Umbilical cord (tissue), 2 donors: ENCODE data around the gene RAB42. TPM values are rescaled to one million over a fixed set of nuclear protein-coding genes. Genes with fewer than 3 reads are reported as not detected.
"Not testable (repeated sequence)": the region's sequence is repeated elsewhere in the genome, so short reads cannot be mapped to it uniquely, and the experiment has no call there.

Experiments used
- DNase-seq: peaks from one replicate; pipeline ENCODE4 v3.0.0-alpha.2; 2015; ENCODE audit warnings: low spot score
- total RNA-seq: library from RNA; depleted of rRNA; stranded (reverse); fragments of >200 nt; gene quantifications from one replicate; pipeline ENCODE4 v1.2.3, GENCODE V29; 2014; ENCODE audit warnings: low replicate concordance; ENCODE audit not compliant: insufficient read depth

Gene RAB42
- total RNA-seq: 7.0 TPM

DNA sequence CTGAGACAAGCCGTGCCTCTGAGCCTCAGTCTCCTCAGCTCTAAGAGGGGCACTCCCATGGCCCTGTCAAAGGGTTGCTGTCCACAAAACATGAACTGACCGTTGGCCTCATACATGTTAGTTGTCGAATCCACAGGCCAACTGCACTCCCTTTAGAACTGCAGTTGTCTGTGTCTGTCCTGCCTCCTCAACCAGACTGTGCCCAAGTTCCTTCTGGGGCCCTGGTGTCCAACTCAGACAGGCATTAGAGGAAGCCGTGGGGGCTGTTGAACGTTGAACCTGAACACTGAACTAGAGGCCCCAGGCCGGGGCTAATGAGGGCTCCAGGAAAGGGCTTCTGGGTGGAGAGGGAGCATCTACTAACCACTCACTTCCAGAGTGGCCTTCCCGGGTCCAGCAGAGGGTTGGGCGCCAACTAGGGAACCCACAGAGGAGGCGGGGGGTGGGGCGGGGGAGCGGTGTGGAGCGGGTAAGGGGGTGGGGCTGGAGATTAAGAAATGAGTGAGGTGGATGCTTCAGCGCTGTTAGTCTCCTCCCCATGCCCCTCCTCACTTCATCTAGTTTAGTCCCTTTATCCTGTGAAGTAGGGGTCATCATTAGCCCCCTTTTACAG, at the start of gene RAB42:
TSS of gene RAB42 (plus strand) at position 558 of the 613 bp plus-strand sequence. CDS start 247 bp downstream, outside the sequence.
- peak; percentile 69 for DNase-seq

DNA sequence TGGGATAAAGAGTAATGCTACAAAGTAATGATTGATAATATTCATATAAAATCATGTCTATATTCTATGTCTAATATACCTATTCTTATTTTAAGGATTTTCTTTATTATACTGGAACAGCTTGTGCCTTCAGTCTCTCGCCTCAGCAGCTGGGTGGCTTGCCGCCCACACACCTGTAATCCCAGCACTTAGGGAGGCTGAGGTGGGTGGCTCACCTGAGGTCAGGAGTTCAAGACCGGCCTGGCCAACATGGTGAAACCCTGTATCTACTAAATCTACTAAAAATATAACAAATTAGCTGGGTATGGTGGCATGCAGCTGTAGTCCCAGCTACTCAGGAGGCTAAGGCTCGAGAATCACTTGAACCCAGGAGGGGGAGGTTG, 46.8 kb upstream of the RAB42 start:
- no peak for DNase-seq

- no peak for DNase-seq
Observed at GRCh38 chr1:28548318-28548717, 43.7 kb upstream of the RAB42 start.

GRCh38 chr1:28551381-28551780, 40.7 kb upstream of the RAB42 start:
- DNase-seq: no peak

GRCh38 chr1:28552758-28553663, 39.1 kb upstream of the RAB42 start, which contains the start of gene TRNAU1AP:
Gene TRNAU1AP, plus strand, starts transcription at chr1:28553085. Its CDS starts 26 bp downstream, at chr1:28553111.
- DNase-seq: peak; percentile 98

DNA sequence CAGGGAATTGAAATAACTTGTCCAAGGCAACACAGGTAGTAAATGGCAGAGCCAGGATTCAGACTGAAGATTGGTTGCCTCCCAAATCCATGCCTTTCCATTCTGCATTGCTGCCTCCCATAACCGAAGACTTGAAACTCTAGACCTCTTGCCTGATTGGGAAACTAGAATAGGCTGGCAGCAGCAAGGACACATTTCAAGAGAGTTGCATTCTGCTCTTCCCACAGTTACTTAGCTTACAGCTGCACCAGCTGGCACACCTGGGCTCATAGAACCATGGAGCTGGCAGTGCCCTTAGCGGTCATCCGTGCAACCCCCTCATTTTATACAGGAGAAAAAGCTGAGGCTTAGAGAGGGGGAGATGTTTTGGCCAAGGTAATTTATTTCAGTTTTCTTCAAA, 31.2 kb upstream of the RAB42 start:
- DNase-seq: no peak

- no peak for DNase-seq
Observed at GRCh38 chr1:28564310-28564709, 27.8 kb upstream of the RAB42 start.

- no peak for DNase-seq
Observed at GRCh38 chr1:28565040-28565439, 27.0 kb upstream of the RAB42 start.

DNA sequence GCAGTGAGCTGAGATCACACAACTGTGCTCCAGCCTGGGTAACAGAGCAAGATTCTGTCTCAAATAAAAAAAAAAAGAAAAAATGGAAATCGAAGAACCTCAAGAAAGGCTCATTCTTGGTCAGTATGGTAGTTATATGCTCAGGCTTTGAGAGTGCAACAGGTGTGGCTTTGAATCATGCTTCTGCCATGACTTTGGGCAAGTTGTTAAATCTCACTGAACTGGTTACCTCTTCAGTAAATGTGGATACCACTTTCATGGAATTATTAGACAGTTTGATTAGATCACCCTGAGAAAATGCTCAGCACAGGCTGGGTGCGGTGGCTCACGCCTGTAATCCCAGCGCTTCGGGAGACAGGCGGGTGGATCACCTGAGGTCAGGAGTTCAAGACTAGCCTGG, 26.3 kb upstream of the RAB42 start:
- DNase-seq: no peak

DNA sequence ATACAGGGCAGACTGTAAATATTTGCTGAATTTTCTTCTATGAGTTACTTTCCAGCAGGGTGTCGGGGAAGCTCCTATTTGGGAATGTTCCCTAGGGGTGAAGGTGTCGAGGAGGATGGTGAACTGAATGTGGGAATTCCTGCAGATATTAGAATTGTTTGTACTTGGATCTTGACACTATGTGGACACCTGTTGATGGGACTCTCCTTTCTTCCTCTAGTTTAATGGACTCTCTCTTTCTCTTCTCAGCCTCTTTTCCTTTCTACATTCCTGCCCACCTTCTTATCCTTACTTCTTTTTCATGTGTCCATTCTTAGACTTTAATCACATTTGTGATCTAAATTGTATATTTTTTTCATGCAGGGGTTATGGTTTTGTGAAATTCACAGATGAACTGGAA, 25.1 kb upstream of the RAB42 start:
- no peak for DNase-seq

- DNase-seq: no peak
Observed at GRCh38 chr1:28571911-28572310, 20.2 kb upstream of the RAB42 start.

- not testable (repeated sequence) for DNase-seq
Observed at GRCh38 chr1:28572891-28573290, 19.2 kb upstream of the RAB42 start.

DNA sequence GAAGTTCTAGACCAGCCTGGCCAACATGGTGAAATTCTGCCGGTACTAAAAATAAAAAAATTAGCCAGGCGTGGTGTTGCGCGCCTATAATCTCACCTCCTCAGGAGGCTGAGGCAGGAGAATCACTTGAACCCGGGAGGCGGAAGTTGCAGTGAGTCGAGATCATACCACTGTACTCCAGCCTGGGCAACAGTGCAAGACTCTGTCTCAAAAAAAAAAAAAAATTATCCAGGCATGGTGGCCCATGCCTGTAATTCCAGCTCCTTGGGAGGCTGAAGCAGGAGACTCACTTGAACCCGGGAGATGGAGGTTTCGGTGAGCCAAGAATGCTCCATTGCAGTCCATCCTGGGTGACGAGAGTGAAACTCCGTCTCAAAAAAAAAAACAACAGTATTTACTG, 18.5 kb upstream of the RAB42 start:
- DNase-seq: no peak

DNA sequence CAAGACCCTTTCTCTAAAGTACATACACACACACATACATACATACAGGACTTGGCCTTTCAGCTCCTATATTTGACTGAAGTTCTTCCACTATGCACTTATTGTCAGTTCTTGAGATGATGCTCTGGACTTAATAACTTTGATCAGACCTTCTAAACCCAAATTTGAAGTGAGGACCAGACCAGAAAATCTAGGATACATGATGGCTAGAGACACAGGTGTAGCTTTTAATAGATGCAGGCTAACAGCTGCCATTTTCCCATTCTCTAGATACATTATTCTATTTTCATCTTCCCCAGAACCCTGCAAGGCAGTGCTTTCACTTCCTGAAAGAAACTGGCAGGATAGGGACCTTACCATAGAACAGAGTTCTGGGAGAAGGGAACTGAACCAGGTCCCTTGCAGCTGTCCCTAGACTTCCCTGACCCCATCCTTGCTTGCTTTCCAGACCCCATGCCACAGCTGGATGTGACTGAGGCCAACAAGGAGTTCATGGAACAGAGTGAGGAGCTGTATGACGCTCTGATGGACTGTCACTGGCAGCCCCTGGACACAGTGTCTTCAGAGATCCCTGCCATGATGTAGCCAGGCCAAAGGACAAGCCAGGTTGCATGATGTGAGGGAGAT, 14.9 kb upstream of the RAB42 start:
- no peak for DNase-seq

DNA sequence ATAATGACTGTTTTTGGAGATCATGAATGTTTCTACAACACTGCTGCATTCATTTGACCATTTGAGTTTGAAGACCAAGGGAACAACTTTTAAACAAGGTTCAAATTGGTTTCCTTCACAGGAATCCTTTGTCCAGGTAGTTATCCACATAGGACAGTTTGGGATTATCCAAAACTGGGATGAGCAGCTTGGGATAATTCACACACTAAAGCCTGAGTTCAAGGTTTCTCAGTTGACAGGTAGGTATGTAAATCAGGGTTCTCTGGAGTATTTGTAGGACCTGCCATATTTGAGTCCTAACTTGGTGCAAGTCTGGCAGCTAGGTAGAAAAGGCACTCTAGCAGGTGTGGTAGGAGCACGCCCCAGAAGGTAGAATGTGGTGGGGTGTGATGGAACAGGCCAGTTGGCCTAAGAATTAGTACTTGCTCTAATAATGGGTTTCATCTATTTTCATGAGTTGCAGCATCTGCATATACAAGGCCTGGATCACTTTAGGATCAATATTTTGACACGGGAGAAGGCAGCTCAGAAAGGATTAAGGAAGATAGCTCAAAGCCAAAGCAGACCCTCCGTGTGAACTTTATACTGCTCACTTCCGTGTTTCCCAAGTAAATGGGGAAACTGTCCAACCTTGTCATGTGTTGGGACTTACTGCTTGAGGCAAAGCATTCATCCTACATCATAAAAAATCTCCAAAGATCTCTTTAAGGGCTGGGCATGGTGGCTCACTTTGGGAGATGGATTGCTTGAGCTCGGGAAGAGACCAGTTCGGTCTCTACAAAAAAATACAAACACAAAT, 14.1 kb upstream of the RAB42 start:
- DNase-seq: no peak

GRCh38 chr1:28578696-28579218, 13.3 kb upstream of the RAB42 start:
- no peak for DNase-seq

GRCh38 chr1:28579401-28579800, 12.7 kb upstream of the RAB42 start:
- DNase-seq: no peak

GRCh38 chr1:28580722-28581530, 11.1 kb upstream of the RAB42 start:
- DNase-seq: no peak

- peak; percentile 97 for DNase-seq
Observed at GRCh38 chr1:28581531-28582247, 10.4 kb upstream of the RAB42 start.

- DNase-seq: no peak
Observed at GRCh38 chr1:28582248-28582615, 9.8 kb upstream of the RAB42 start.
